ENCODE results near the gene NEDD9.

GRCh38 chr6:11276911-11277274, 44.4 kb upstream of the NEDD9 start:
- TF ChIP-seq CTCF (IDR thresholded peaks at IDR 0.05) (no peak), ZFX (IDR thresholded peaks at IDR 0.05; ENCODE audit: borderline replicate concordance) (no peak)
